Measurements from ENCODE around the gene ELOF1.

The ELOF1 gene

DNA sequence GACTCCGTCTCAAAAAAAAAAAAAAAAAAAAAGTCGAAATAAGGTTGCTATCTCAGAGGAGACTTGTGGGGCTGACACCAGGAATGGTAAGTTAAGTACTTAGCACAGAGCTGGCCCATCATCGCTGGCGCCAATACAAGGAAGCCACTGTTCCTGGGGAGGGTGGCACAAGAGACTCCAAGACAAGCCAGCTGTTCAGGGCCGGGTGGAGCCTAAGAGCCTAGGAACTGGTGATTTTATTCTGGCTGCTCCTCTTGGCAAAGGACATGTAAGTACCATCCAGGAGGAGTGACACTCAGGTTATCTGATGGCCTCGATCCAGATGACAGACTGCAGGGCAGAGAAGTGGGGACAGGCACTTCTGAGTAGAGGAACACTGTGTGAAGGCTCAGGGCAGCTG lies 3.8 kb downstream of the ELOF1 start:
- no peak for TF ChIP-seq EZH2 (IDR thresholded peaks at IDR 0.05; ENCODE audit: borderline replicate concordance, low read depth, low read length, severe bottlenecking)
- TF ChIP-seq, protein P1, sequence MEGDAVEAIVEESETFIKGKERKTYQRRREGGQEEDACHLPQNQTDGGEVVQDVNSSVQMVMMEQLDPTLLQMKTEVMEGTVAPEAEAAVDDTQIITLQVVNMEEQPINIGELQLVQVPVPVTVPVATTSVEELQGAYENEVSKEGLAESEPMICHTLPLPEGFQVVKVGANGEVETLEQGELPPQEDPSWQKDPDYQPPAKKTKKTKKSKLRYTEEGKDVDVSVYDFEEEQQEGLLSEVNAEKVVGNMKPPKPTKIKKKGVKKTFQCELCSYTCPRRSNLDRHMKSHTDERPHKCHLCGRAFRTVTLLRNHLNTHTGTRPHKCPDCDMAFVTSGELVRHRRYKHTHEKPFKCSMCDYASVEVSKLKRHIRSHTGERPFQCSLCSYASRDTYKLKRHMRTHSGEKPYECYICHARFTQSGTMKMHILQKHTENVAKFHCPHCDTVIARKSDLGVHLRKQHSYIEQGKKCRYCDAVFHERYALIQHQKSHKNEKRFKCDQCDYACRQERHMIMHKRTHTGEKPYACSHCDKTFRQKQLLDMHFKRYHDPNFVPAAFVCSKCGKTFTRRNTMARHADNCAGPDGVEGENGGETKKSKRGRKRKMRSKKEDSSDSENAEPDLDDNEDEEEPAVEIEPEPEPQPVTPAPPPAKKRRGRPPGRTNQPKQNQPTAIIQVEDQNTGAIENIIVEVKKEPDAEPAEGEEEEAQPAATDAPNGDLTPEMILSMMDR (IDR thresholded peaks at IDR 0.05; ENCODE audit: borderline replicate concordance, extremely low read depth, low read length, poor library complexity, severe bottlenecking), result no peak
- no peak for DNase-seq
- H3K9ac ChIP-seq (ENCODE audit: low read depth, low read length), result no peak overlapping the region
- peaks cover 36% of the 10 kb centered on the region for H4K20me1 ChIP-seq (ENCODE audit: insufficient read depth, low read length)
- peaks cover 41% of the 10 kb centered on the region for H3K36me3 ChIP-seq (ENCODE audit: insufficient read depth, low read length)
- peaks cover 44% of the 10 kb centered on the region for H3K79me2 ChIP-seq (ENCODE audit: insufficient read depth, low read length)
- H3K27ac ChIP-seq (ENCODE audit: low read length), result no peak overlapping the region
- no peak for ATAC-seq (ENCODE audit: insufficient read depth, low read depth)
- no peak overlapping the region for H3K4me2 ChIP-seq (ENCODE audit: insufficient read depth, low read length)
- no peaks in the 10 kb centered on the region for H3K9me3 ChIP-seq (ENCODE audit: insufficient read depth, low read length, severe bottlenecking)
- H3K27me3 ChIP-seq (ENCODE audit: insufficient read depth, low read length, poor library complexity), result no peaks in the 10 kb centered on the region
- no peak overlapping the region for H2AFZ ChIP-seq (ENCODE audit: low read depth, low read length)
- peaks cover 24% of the 10 kb centered on the region for H3K4me1 ChIP-seq (ENCODE audit: insufficient read depth, low read length)
- no peak overlapping the region for H3K4me3 ChIP-seq (ENCODE audit: low read depth in 1 of 2, low read length in 2 of 2)

DNA sequence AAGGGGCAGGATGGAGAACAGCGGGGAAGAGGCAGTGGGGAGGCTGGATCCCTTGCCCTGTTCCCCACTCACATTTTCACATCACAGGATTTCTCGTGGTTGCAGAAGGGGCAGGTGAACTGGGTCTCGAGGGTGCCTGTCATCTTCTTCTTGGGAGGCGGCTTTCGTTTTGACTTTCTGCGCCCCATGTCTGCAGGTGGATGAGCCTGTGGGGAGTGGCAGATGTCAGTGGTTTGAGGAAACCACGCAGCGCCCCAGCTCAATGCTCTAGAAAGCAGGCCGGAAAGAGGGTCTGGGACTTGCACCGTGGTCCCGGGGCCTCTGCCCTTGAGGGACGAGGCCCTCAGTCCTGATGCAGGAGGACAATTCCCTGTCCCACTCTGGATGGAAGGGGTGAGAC lies 4.9 kb downstream of the ELOF1 start:
- no peak overlapping the region for H3K4me2 ChIP-seq (ENCODE audit: insufficient read depth, low read length)
- H3K4me1 ChIP-seq (ENCODE audit: insufficient read depth, low read length), result peaks cover 19% of the 10 kb centered on the region
- ATAC-seq (ENCODE audit: insufficient read depth, low read depth) (no peak), DNase-seq (no peak)
- H3K27me3 ChIP-seq (ENCODE audit: insufficient read depth, low read length, poor library complexity), result no peaks in the 10 kb centered on the region
- H3K4me3 ChIP-seq (ENCODE audit: low read depth in 1 of 2, low read length in 2 of 2), result no peak overlapping the region
- TF ChIP-seq, protein P1 (IDR thresholded peaks at IDR 0.05; ENCODE audit: borderline replicate concordance, extremely low read depth, low read length, poor library complexity, severe bottlenecking), result no peak
- no peak for TF ChIP-seq EZH2 (IDR thresholded peaks at IDR 0.05; ENCODE audit: borderline replicate concordance, low read depth, low read length, severe bottlenecking)
- H3K9me3 ChIP-seq (ENCODE audit: insufficient read depth, low read length, severe bottlenecking), result no peaks in the 10 kb centered on the region
- H3K36me3 ChIP-seq (ENCODE audit: insufficient read depth, low read length), result peaks cover 41% of the 10 kb centered on the region
- H3K27ac ChIP-seq (ENCODE audit: low read length), result no peak overlapping the region
- H3K9ac ChIP-seq (ENCODE audit: low read depth, low read length), result no peak overlapping the region
- H3K79me2 ChIP-seq (ENCODE audit: insufficient read depth, low read length), result peaks cover 38% of the 10 kb centered on the region
- no peak overlapping the region for H2AFZ ChIP-seq (ENCODE audit: low read depth, low read length)
- peaks cover 36% of the 10 kb centered on the region for H4K20me1 ChIP-seq (ENCODE audit: insufficient read depth, low read length)

GRCh38 chr19:11552666-11553372 lies 6.2 kb downstream of the ELOF1 start:
- ATAC-seq (ENCODE audit: insufficient read depth, low read depth), result no peak
- peaks cover 41% of the 10 kb centered on the region for H3K36me3 ChIP-seq (ENCODE audit: insufficient read depth, low read length)

More at GRCh38 chr19:11552666-11553372, 6.2 kb downstream of the ELOF1 start:
- TF ChIP-seq, protein P1 (IDR thresholded peaks at IDR 0.05; ENCODE audit: borderline replicate concordance, extremely low read depth, low read length, poor library complexity, severe bottlenecking), result no peak
- no peak for TF ChIP-seq EZH2 (IDR thresholded peaks at IDR 0.05; ENCODE audit: borderline replicate concordance, low read depth, low read length, severe bottlenecking)
- Histone ChIP-seq H3K9me3 (ENCODE audit: insufficient read depth, low read length, severe bottlenecking) (no peaks in the 10 kb centered on the region), H4K20me1 (ENCODE audit: insufficient read depth, low read length) (peaks cover 29% of the 10 kb centered on the region), H3K4me1 (ENCODE audit: insufficient read depth, low read length) (peaks cover 12% of the 10 kb centered on the region), H3K27me3 (ENCODE audit: insufficient read depth, low read length, poor library complexity) (no peaks in the 10 kb centered on the region), H2AFZ (ENCODE audit: low read depth, low read length) (no peak overlapping the region), H3K4me3 (ENCODE audit: low read depth in 1 of 2, low read length in 2 of 2) (no peak overlapping the region), H3K79me2 (ENCODE audit: insufficient read depth, low read length) (peaks cover 26% of the 10 kb centered on the region), H3K9ac (ENCODE audit: low read depth, low read length) (no peak overlapping the region), H3K27ac (ENCODE audit: low read length) (no peak overlapping the region), H3K4me2 (ENCODE audit: insufficient read depth, low read length) (no peak overlapping the region)
- DNase-seq, result no peak

All from DND-41 (cell line).